ENCODE measurements around the gene STAM. TPM values are rescaled to one million over a fixed set of nuclear protein-coding genes. Genes with fewer than 3 reads are reported as not detected.
A peak's percentile ranks its signal among the peaks of the same experiment; 100 is the strongest.

STAM gene
- total RNA-seq (2014; rRNA removed; shearing (Covaris generic); ENCODE audit: low replicate concordance) = 7.3 and 14.4 TPM in 2 replicates

- Histone ChIP-seq H2AFZ (ENCODE audit: low read length) (peak within 1 kb of the TSS; percentile 93), H3K27me3 (ENCODE audit: low read length) (no peaks in the 10 kb centered on the region), H4K20me1 (ENCODE audit: insufficient read depth, low read depth, low read length) (no peaks in the 10 kb centered on the region; the same call in 1 of the 2 replicates), H3K27ac (ENCODE audit: low read length) (peak within 1 kb of the TSS; percentile 82), H3K9ac (ENCODE audit: low read length) (peak within 1 kb of the TSS; percentile 87), H3K36me3 (ENCODE audit: insufficient read depth, low read length) (peaks cover 18% of the 10 kb centered on the region), H3K79me2 (ENCODE audit: low read length) (peaks cover 65% of the 10 kb centered on the region), H3K9me3 (ENCODE audit: low read length) (no peaks in the 10 kb centered on the region), H3K4me2 (ENCODE audit: low read depth, low read length, poor library complexity, severe bottlenecking) (peak within 1 kb of the TSS; percentile 75), H3K9me2 (replicated peaks; ENCODE audit: insufficient read depth, low read length) (no peaks in the 10 kb centered on the region), H3K4me3 (ENCODE audit: low read length) (peak within 1 kb of the TSS; percentile 95), H3K4me1 (ENCODE audit: low read length) (peaks cover 25% of the 10 kb centered on the region)
- peak; percentile 97 for DNase-seq
Observed at GRCh38 chr10:17643755-17644484, at the start of gene STAM. Gene STAM (plus strand): TSS chr10:17644151. CDS start chr10:17644340, 189 bp downstream.

- H3K79me2 ChIP-seq (ENCODE audit: low read length) = no peaks in the 10 kb centered on the region
- H3K4me1 ChIP-seq (ENCODE audit: low read length) = no peaks in the 10 kb centered on the region
- H2AFZ ChIP-seq (ENCODE audit: low read length) = no peak overlapping the region
- no peak overlapping the region for H3K27ac ChIP-seq (ENCODE audit: low read length)
- no peak overlapping the region for H3K9ac ChIP-seq (ENCODE audit: low read length)
- H3K9me2 ChIP-seq (replicated peaks; ENCODE audit: insufficient read depth, low read length) = no peaks in the 10 kb centered on the region
- H3K36me3 ChIP-seq (ENCODE audit: insufficient read depth, low read length) = no peaks in the 10 kb centered on the region
- H3K4me3 ChIP-seq (ENCODE audit: low read length) = no peak overlapping the region
- H3K4me2 ChIP-seq (ENCODE audit: low read depth, low read length, poor library complexity, severe bottlenecking) = no peak overlapping the region
- DNase-seq = no peak
- no peaks in the 10 kb centered on the region for H3K9me3 ChIP-seq (ENCODE audit: low read length)
- no peaks in the 10 kb centered on the region; the same call in 1 of the 2 replicates for H3K27me3 ChIP-seq (ENCODE audit: low read length)
- no peaks in the 10 kb centered on the region for H4K20me1 ChIP-seq (ENCODE audit: insufficient read depth, low read depth, low read length)
Observed at GRCh38 chr10:17597386-17597785, 46.6 kb upstream of the STAM start.

- no peak overlapping the region for H3K4me3 ChIP-seq (ENCODE audit: low read length)
- H3K4me1 ChIP-seq (ENCODE audit: low read length) = no peaks in the 10 kb centered on the region
- H3K9me2 ChIP-seq (replicated peaks; ENCODE audit: insufficient read depth, low read length) = no peaks in the 10 kb centered on the region
- no peaks in the 10 kb centered on the region; the same call in 1 of the 2 replicates for H3K27me3 ChIP-seq (ENCODE audit: low read length)
- no peaks in the 10 kb centered on the region for H3K36me3 ChIP-seq (ENCODE audit: insufficient read depth, low read length)
- H3K9ac ChIP-seq (ENCODE audit: low read length) = no peak overlapping the region
- H3K27ac ChIP-seq (ENCODE audit: low read length) = no peak overlapping the region
- no peaks in the 10 kb centered on the region for H3K9me3 ChIP-seq (ENCODE audit: low read length)
- DNase-seq = peak; percentile 57
- no peaks in the 10 kb centered on the region for H3K79me2 ChIP-seq (ENCODE audit: low read length)
- no peaks in the 10 kb centered on the region for H4K20me1 ChIP-seq (ENCODE audit: insufficient read depth, low read depth, low read length)
- H3K4me2 ChIP-seq (ENCODE audit: low read depth, low read length, poor library complexity, severe bottlenecking) = no peak overlapping the region
- H2AFZ ChIP-seq (ENCODE audit: low read length) = no peak overlapping the region
Observed at GRCh38 chr10:17599089-17599488, 44.9 kb upstream of the STAM start.

- Histone ChIP-seq H3K4me3 (ENCODE audit: low read length) (no peak overlapping the region), H2AFZ (ENCODE audit: low read length) (no peak overlapping the region), H4K20me1 (ENCODE audit: insufficient read depth, low read depth, low read length) (no peaks in the 10 kb centered on the region), H3K27me3 (ENCODE audit: low read length) (no peaks in the 10 kb centered on the region), H3K4me2 (ENCODE audit: low read depth, low read length, poor library complexity, severe bottlenecking) (no peak overlapping the region), H3K4me1 (ENCODE audit: low read length) (no peaks in the 10 kb centered on the region), H3K36me3 (ENCODE audit: insufficient read depth, low read length) (no peaks in the 10 kb centered on the region), H3K9ac (ENCODE audit: low read length) (no peak overlapping the region), H3K9me3 (ENCODE audit: low read length) (no peaks in the 10 kb centered on the region), H3K79me2 (ENCODE audit: low read length) (no peaks in the 10 kb centered on the region), H3K27ac (ENCODE audit: low read length) (no peak overlapping the region), H3K9me2 (replicated peaks; ENCODE audit: insufficient read depth, low read length) (no peaks in the 10 kb centered on the region)
- DNase-seq = no peak
Observed at GRCh38 chr10:17605936-17606335, 38.0 kb upstream of the STAM start.

GRCh38 chr10:17606547-17607040, 37.4 kb upstream of the STAM start:
- H3K9me3 ChIP-seq (ENCODE audit: low read length) = no peaks in the 10 kb centered on the region
- H3K9me2 ChIP-seq (replicated peaks; ENCODE audit: insufficient read depth, low read length) = no peaks in the 10 kb centered on the region
- no peaks in the 10 kb centered on the region for H3K27me3 ChIP-seq (ENCODE audit: low read length)
- DNase-seq = no peak
- no peak overlapping the region for H3K4me3 ChIP-seq (ENCODE audit: low read length)
- H3K27ac ChIP-seq (ENCODE audit: low read length) = no peak overlapping the region
- H3K4me1 ChIP-seq (ENCODE audit: low read length) = no peaks in the 10 kb centered on the region
- H4K20me1 ChIP-seq (ENCODE audit: insufficient read depth, low read depth, low read length) = no peaks in the 10 kb centered on the region
- no peak overlapping the region for H3K4me2 ChIP-seq (ENCODE audit: low read depth, low read length, poor library complexity, severe bottlenecking)
- no peak overlapping the region for H2AFZ ChIP-seq (ENCODE audit: low read length)
- no peaks in the 10 kb centered on the region for H3K36me3 ChIP-seq (ENCODE audit: insufficient read depth, low read length)
- no peaks in the 10 kb centered on the region for H3K79me2 ChIP-seq (ENCODE audit: low read length)
- H3K9ac ChIP-seq (ENCODE audit: low read length) = no peak overlapping the region

GRCh38 chr10:17607060-17607459, 36.9 kb upstream of the STAM start:
- no peak for DNase-seq
- Histone ChIP-seq H3K79me2 (ENCODE audit: low read length) (no peaks in the 10 kb centered on the region), H3K36me3 (ENCODE audit: insufficient read depth, low read length) (no peaks in the 10 kb centered on the region), H3K9ac (ENCODE audit: low read length) (no peak overlapping the region), H3K4me2 (ENCODE audit: low read depth, low read length, poor library complexity, severe bottlenecking) (no peak overlapping the region), H3K4me3 (ENCODE audit: low read length) (no peak overlapping the region), H3K27ac (ENCODE audit: low read length) (no peak overlapping the region), H3K9me3 (ENCODE audit: low read length) (no peaks in the 10 kb centered on the region), H4K20me1 (ENCODE audit: insufficient read depth, low read depth, low read length) (no peaks in the 10 kb centered on the region), H2AFZ (ENCODE audit: low read length) (no peak overlapping the region), H3K4me1 (ENCODE audit: low read length) (no peaks in the 10 kb centered on the region), H3K27me3 (ENCODE audit: low read length) (no peaks in the 10 kb centered on the region), H3K9me2 (replicated peaks; ENCODE audit: insufficient read depth, low read length) (no peaks in the 10 kb centered on the region)

GRCh38 chr10:17607603-17608332, 36.2 kb upstream of the STAM start:
- H3K79me2 ChIP-seq (ENCODE audit: low read length) = no peaks in the 10 kb centered on the region
- H3K9me2 ChIP-seq (replicated peaks; ENCODE audit: insufficient read depth, low read length) = no peaks in the 10 kb centered on the region
- DNase-seq = peak; percentile 81
- no peak overlapping the region for H3K9ac ChIP-seq (ENCODE audit: low read length)
- no peaks in the 10 kb centered on the region for H3K27me3 ChIP-seq (ENCODE audit: low read length)
- H3K36me3 ChIP-seq (ENCODE audit: insufficient read depth, low read length) = no peaks in the 10 kb centered on the region
- no peak overlapping the region for H2AFZ ChIP-seq (ENCODE audit: low read length)
- no peak overlapping the region for H3K4me2 ChIP-seq (ENCODE audit: low read depth, low read length, poor library complexity, severe bottlenecking)
- H3K9me3 ChIP-seq (ENCODE audit: low read length) = no peaks in the 10 kb centered on the region
- H3K27ac ChIP-seq (ENCODE audit: low read length) = no peak overlapping the region
- no peak overlapping the region for H3K4me3 ChIP-seq (ENCODE audit: low read length)
- H4K20me1 ChIP-seq (ENCODE audit: insufficient read depth, low read depth, low read length) = no peaks in the 10 kb centered on the region
- no peaks in the 10 kb centered on the region for H3K4me1 ChIP-seq (ENCODE audit: low read length)

GRCh38 chr10:17609523-17610079, 34.4 kb upstream of the STAM start:
- Histone ChIP-seq H3K9ac (ENCODE audit: low read length) (no peak overlapping the region), H3K36me3 (ENCODE audit: insufficient read depth, low read length) (no peaks in the 10 kb centered on the region), H3K4me2 (ENCODE audit: low read depth, low read length, poor library complexity, severe bottlenecking) (no peak overlapping the region), H3K9me2 (replicated peaks; ENCODE audit: insufficient read depth, low read length) (no peaks in the 10 kb centered on the region), H3K4me1 (ENCODE audit: low read length) (no peaks in the 10 kb centered on the region), H3K27ac (ENCODE audit: low read length) (no peak overlapping the region), H2AFZ (ENCODE audit: low read length) (no peak overlapping the region), H3K79me2 (ENCODE audit: low read length) (no peaks in the 10 kb centered on the region), H4K20me1 (ENCODE audit: insufficient read depth, low read depth, low read length) (no peaks in the 10 kb centered on the region), H3K4me3 (ENCODE audit: low read length) (no peak overlapping the region), H3K9me3 (ENCODE audit: low read length) (no peaks in the 10 kb centered on the region), H3K27me3 (ENCODE audit: low read length) (no peaks in the 10 kb centered on the region)
- DNase-seq = no peak
